IPS-NIHi11 (cell line): ENCODE data around the gene CNNM3.
A peak's percentile ranks its signal among the peaks of the same experiment; 100 is the strongest.
"Not testable (repeated sequence)": the region's sequence is repeated elsewhere in the genome, so short reads cannot be mapped to it uniquely, and the experiment has no call there.

Experiments used
- DNase-seq: peaks from one replicate; pipeline ENCODE4 v3.0.0; 2012; ENCODE audit warnings: mixed read lengths, low spot score

CNNM3 gene

GRCh38 chr2:96839875-96840850 is 24.1 kb downstream of the CNNM3 start:
- DNase-seq, result no peak

- no peak for DNase-seq
Measured at GRCh38 chr2:96841701-96842495, 25.8 kb downstream of the CNNM3 start.

GRCh38 chr2:96842600-96842999 is 26.5 kb downstream of the CNNM3 start:
- no peak for DNase-seq

- no peak for DNase-seq
Measured at GRCh38 chr2:96843538-96844268, 27.6 kb downstream of the CNNM3 start, which contains the start of gene ANKRD23. Gene ANKRD23 (minus strand): TSS chr2:96844021. CDS start chr2:96843992, 29 bp downstream.

- DNase-seq, result no peak
Measured at GRCh38 chr2:96844405-96844808, 28.3 kb downstream of the CNNM3 start.

- no peak for DNase-seq
Measured at GRCh38 chr2:96846825-96847224, 30.8 kb downstream of the CNNM3 start.

GRCh38 chr2:96847586-96847985 is 31.5 kb downstream of the CNNM3 start:
- DNase-seq, result no peak

GRCh38 chr2:96848264-96848663 is 32.2 kb downstream of the CNNM3 start:
- DNase-seq, result no peak

- no peak for DNase-seq
Measured at GRCh38 chr2:96852667-96853066, 36.6 kb downstream of the CNNM3 start.

GRCh38 chr2:96853321-96853720 is 37.3 kb downstream of the CNNM3 start:
- DNase-seq, result no peak

GRCh38 chr2:96856776-96857666 is 41.0 kb downstream of the CNNM3 start:
- no peak for DNase-seq

- peak; percentile 99 for DNase-seq
Measured at GRCh38 chr2:96857667-96858372, 41.8 kb downstream of the CNNM3 start, which contains the start of gene ANKRD39. Gene ANKRD39 (minus strand): TSS chr2:96858016. CDS start chr2:96857987, 29 bp downstream.

- peak; percentile 24 for DNase-seq
Measured at GRCh38 chr2:96859099-96859649, 43.1 kb downstream of the CNNM3 start.

GRCh38 chr2:96859681-96860064 is 43.6 kb downstream of the CNNM3 start:
- no peak for DNase-seq

- DNase-seq, result no peak
Measured at GRCh38 chr2:96860065-96861029, 44.3 kb downstream of the CNNM3 start.

- DNase-seq, result no peak
Measured at GRCh38 chr2:96861074-96861473, 45.0 kb downstream of the CNNM3 start.

- DNase-seq, result not testable (repeated sequence)
Measured at GRCh38 chr2:96863056-96863455, 47.0 kb downstream of the CNNM3 start.

GRCh38 chr2:96863575-96864342 is 47.7 kb downstream of the CNNM3 start:
- no peak for DNase-seq
